OCI-LY1 (cell line): ENCODE data around the gene SCN5A.

Experiments used
- EZH2 ChIP-seq: fragments of 200-600 bp; sonication (generic), shearing (Covaris generic); IDR thresholded peaks from 2 replicates; pipeline ENCODE4 v1.8.0; 2017; ENCODE audit warnings: borderline replicate concordance, mixed run types, mild to moderate bottlenecking, antibody characterized with exemption, low read length, moderate library complexity, mixed read lengths
- TF ChIP-seq, protein P1 (sequence below): fragments of 200-600 bp; sonication (generic), shearing (Covaris generic); IDR thresholded peaks from 2 replicates; pipeline ENCODE4 v1.5.1; 2017; ENCODE audit warnings: mild to moderate bottlenecking, antibody characterized with exemption, low read length, moderate library complexity, mixed read lengths

DNA sequence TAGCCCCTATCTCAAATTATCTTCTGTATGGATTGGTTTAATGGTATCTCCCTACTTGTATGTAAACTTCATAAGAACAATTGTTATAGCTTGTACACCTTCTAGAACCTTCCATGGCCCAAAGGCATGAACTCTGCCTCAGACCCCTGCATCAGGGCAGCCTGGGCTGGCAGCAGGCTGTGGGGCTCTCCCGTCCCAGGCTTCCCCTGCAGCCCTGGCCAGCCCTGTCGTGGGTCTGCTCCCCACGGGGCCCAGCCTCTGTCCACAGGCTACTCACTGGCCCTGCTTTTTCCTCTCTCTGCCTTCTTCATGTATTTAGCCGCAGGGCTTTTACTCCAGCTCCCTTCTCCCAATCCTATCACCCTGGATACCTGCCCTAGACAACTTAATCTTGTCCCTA, 4.4 kb downstream of the SCN5A start:
- TF ChIP-seq, protein P1, sequence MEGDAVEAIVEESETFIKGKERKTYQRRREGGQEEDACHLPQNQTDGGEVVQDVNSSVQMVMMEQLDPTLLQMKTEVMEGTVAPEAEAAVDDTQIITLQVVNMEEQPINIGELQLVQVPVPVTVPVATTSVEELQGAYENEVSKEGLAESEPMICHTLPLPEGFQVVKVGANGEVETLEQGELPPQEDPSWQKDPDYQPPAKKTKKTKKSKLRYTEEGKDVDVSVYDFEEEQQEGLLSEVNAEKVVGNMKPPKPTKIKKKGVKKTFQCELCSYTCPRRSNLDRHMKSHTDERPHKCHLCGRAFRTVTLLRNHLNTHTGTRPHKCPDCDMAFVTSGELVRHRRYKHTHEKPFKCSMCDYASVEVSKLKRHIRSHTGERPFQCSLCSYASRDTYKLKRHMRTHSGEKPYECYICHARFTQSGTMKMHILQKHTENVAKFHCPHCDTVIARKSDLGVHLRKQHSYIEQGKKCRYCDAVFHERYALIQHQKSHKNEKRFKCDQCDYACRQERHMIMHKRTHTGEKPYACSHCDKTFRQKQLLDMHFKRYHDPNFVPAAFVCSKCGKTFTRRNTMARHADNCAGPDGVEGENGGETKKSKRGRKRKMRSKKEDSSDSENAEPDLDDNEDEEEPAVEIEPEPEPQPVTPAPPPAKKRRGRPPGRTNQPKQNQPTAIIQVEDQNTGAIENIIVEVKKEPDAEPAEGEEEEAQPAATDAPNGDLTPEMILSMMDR: no peak
- TF ChIP-seq EZH2: no peak
